GM23248 (cell line): ENCODE results near the gene FAM120A. TPM values are rescaled to one million over a fixed set of nuclear protein-coding genes. Genes with fewer than 3 reads are reported as not detected.

ENCODE experiments used
- DNase-seq: peaks from one replicate; pipeline ENCODE4 v3.0.0-alpha.2; 2015
- H2AFZ ChIP-seq: fragments of 200-600 bp; sonication (generic); 2 replicates; pipeline ENCODE4 v1.6.1; 2016; ENCODE audit warnings: antibody characterized with exemption
- H3F3A ChIP-seq: fragments of 200-600 bp; sonication (generic); 2 replicates; pipeline ENCODE4 v1.6.1; 2016; ENCODE audit warnings: mild to moderate bottlenecking, antibody characterized with exemption, mixed run types; ENCODE audit not compliant: insufficient read depth
- H3K27ac ChIP-seq: fragments of 200-600 bp; sonication (generic); 2 replicates; pipeline ENCODE4 v1.5.1; 2016; ENCODE audit warnings: mild to moderate bottlenecking
- H3K27me3 ChIP-seq: fragments of 200-600 bp; sonication (generic); replicated peaks from 2 replicates; pipeline ENCODE4 v1.6.1; 2016; ENCODE audit warnings: mild to moderate bottlenecking; ENCODE audit not compliant: insufficient read depth
- H3K36me3 ChIP-seq: fragments of 200-600 bp; sonication (generic); 2 replicates; pipeline ENCODE4 v1.6.1; 2016; ENCODE audit warnings: low read depth, mild to moderate bottlenecking
- H3K4me1 ChIP-seq: fragments of 200-600 bp; sonication (generic); 2 replicates; pipeline ENCODE4 v1.6.1; 2016; ENCODE audit warnings: mild to moderate bottlenecking; ENCODE audit not compliant: insufficient read depth
- H3K4me2 ChIP-seq: fragments of 200-600 bp; sonication (generic); one replicate; pipeline ENCODE4 v1.6.1; 2016; ENCODE audit warnings: mild to moderate bottlenecking; ENCODE audit not compliant: unreplicated experiment
- H3K4me3 ChIP-seq: fragments of 200-600 bp; sonication (generic); 2 replicates; pipeline ENCODE4 v1.5.1; 2016; ENCODE audit warnings: mild to moderate bottlenecking
- H3K79me2 ChIP-seq: fragments of 200-600 bp; sonication (generic); 2 replicates; pipeline ENCODE4 v1.6.1; 2016; ENCODE audit warnings: mild to moderate bottlenecking; ENCODE audit not compliant: insufficient read depth
- H3K9ac ChIP-seq: fragments of 200-600 bp; sonication (generic); 2 replicates; pipeline ENCODE4 v1.6.1; 2016; ENCODE audit warnings: mild to moderate bottlenecking
- H3K9me2 ChIP-seq: fragments of 200-600 bp; sonication (generic); 2 replicates; pipeline ENCODE4 v1.6.1; 2016; ENCODE audit warnings: mixed run types, mild to moderate bottlenecking, moderate library complexity; ENCODE audit not compliant: insufficient read depth
- H3K9me3 ChIP-seq: fragments of 200-600 bp; sonication (generic); one replicate; pipeline ENCODE4 v1.6.1; 2017; ENCODE audit warnings: low read depth
- H4K20me1 ChIP-seq: fragments of 200-600 bp; sonication (generic); 2 replicates; pipeline ENCODE4 v1.6.0; 2016; ENCODE audit not compliant: insufficient read depth
- EZH2 ChIP-seq: fragments of 200-600 bp; sonication (generic); IDR thresholded peaks from 2 replicates; pipeline ENCODE4 v1.6.1; 2018; ENCODE audit warnings: antibody characterized with exemption, mild to moderate bottlenecking; ENCODE audit not compliant: insufficient read depth, poor library complexity, severe bottlenecking
- EZH2phosphoT487 ChIP-seq: fragments of 200-600 bp; sonication (generic); IDR thresholded peaks from 2 replicates; pipeline ENCODE4 v1.6.1; 2018; ENCODE audit warnings: antibody characterized with exemption, moderate library complexity, mild to moderate bottlenecking, low read depth; ENCODE audit not compliant: insufficient read depth
- WGBS, 2 experiments: methylation state at CpG; one replicate each; pipeline ENCODE4 v1.1.6; 2015 to 2017; ENCODE audit warnings: low lambda C conversion rate in 2 of 2, low coverage in 1 of 2; ENCODE audit errors: missing lambda C conversion rate in 2 of 2; 5-methylcytosine and 5-hydroxymethylcytosine counted together
- in situ Hi-C: fragments of 300-500 bp; cut with MboI; formaldehyde crosslinking; loops from 2 replicates; pipeline ENCODE4 v1.15.0; 2020
- polyA plus RNA-seq: library from polyadenylated mRNA; unstranded; fragments of >200 nt; fragmentation: Nextera tagmentation; extraction: Ambion mirVana; gene quantifications from 2 replicates; pipeline ENCODE4 v1.2.1, GENCODE V29; 2016
- total RNA-seq: library from RNA; depleted of rRNA; stranded (reverse); fragments of >200 nt; shearing (Covaris generic); gene quantifications from 2 replicates; pipeline ENCODE4 v1.2.3, GENCODE V29; 2014

FAM120A gene
- total and polyA plus RNA-seq, 2 experiments from 2014 or later: 28.9 to 90.5 TPM

- H3K9me2 ChIP-seq: no peaks in the 10 kb centered on the region
- 27% methylated on average over 6 of the region's 6 CpGs for WGBS, 2 experiments
- no peak overlapping the region for H3K4me3 ChIP-seq
- in situ Hi-C loops: no loop called here
- peaks cover 4% of the 10 kb centered on the region; the same call in 1 of the 2 replicates for H3F3A ChIP-seq
- peak overlapping the region; percentile 36 for H3K27ac ChIP-seq
- H3K9me3 ChIP-seq: no peaks in the 10 kb centered on the region
- peak; percentile 46 for DNase-seq
- peak overlapping the region; percentile 41 for H3K4me2 ChIP-seq
- H3K36me3 ChIP-seq: 0 out of 2 replicates have a peak, but pooled peaks cover 2% of the 10 kb centered on the region
- H3K9ac ChIP-seq: no peak overlapping the region
- H4K20me1 ChIP-seq: peaks cover 5% of the 10 kb centered on the region; the same call in 1 of the 2 replicates
- no peak overlapping the region for H2AFZ ChIP-seq
- H3K79me2 ChIP-seq: peaks cover 100% of the 10 kb centered on the region
- TF ChIP-seq EZH2: no peak
- no peak for TF ChIP-seq EZH2phosphoT487
- peaks cover 31% of the 10 kb centered on the region for H3K4me1 ChIP-seq
- H3K27me3 ChIP-seq: no peaks in the 10 kb centered on the region
Observed at GRCh38 chr9:93471124-93471523, 19.6 kb downstream of the FAM120A start.

GRCh38 chr9:93473411-93473810, 21.9 kb downstream of the FAM120A start:
- WGBS, 2 experiments: 69% methylated on average over 5 of the region's 5 CpGs
- Histone ChIP-seq H3K4me2 (no peak overlapping the region), H3K4me3 (no peak overlapping the region), H4K20me1 (0 out of 2 replicates have a peak, but pooled peaks cover 11% of the 10 kb centered on the region), H3F3A (peaks cover 4% of the 10 kb centered on the region; the same call in 1 of the 2 replicates), H3K9ac (no peak overlapping the region), H3K4me1 (peaks cover 31% of the 10 kb centered on the region), H3K9me2 (no peaks in the 10 kb centered on the region), H3K27ac (peak overlapping the region; percentile 16; the same call in 1 of the 2 replicates), H3K79me2 (peaks cover 100% of the 10 kb centered on the region), H3K9me3 (no peaks in the 10 kb centered on the region), H3K36me3 (0 out of 2 replicates have a peak, but pooled peaks cover 16% of the 10 kb centered on the region), H3K27me3 (no peaks in the 10 kb centered on the region), H2AFZ (no peak overlapping the region)
- peak; percentile 70 for DNase-seq
- no peak for TF ChIP-seq EZH2
- no peak for TF ChIP-seq EZH2phosphoT487
- in situ Hi-C loops: no loop called here

- Histone ChIP-seq H3K4me1 (peaks cover 18% of the 10 kb centered on the region), H3K27ac (no peak overlapping the region), H3K79me2 (peaks cover 100% of the 10 kb centered on the region), H3K36me3 (0 out of 2 replicates have a peak, but pooled peaks cover 16% of the 10 kb centered on the region), H3K27me3 (no peaks in the 10 kb centered on the region), H3K9ac (no peak overlapping the region), H3K4me3 (no peak overlapping the region), H3K9me2 (no peaks in the 10 kb centered on the region), H3K4me2 (no peak overlapping the region), H3F3A (peaks cover 4% of the 10 kb centered on the region; the same call in 1 of the 2 replicates), H4K20me1 (0 out of 2 replicates have a peak, but pooled peaks cover 11% of the 10 kb centered on the region), H3K9me3 (no peaks in the 10 kb centered on the region), H2AFZ (no peak overlapping the region)
- DNase-seq: no peak
- in situ Hi-C loops: no loop called here
- TF ChIP-seq EZH2phosphoT487 (no peak), EZH2 (no peak)
- 96 to 98% methylated on average over 3 of the region's 3 CpGs for WGBS, 2 experiments
Observed at GRCh38 chr9:93475108-93475507, 23.6 kb downstream of the FAM120A start.

DNA sequence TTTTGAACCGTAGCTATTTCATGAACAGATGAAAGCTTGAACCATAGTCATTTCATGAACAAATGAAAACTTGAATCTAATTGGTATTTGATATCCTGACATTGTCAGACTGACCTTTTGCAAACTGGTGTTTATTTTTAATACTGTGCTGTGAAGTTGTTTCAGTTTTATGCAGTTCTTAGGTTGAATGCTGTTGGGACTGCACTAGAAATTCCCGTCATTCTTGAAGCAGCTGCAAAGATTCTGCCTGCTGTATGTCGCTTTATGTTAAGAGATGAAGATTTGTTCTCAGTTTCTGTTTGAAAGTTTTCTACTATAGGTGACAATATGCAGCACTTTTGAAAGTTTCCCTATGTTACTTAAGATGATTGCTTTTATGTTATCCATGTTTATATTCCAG, 24.4 kb downstream of the FAM120A start:
- H3K4me2 ChIP-seq: no peak overlapping the region
- no peak for DNase-seq

More for the DNA sequence above, 24.4 kb downstream of the FAM120A start:
- Histone ChIP-seq H3K27me3 (no peaks in the 10 kb centered on the region), H3K4me3 (no peak overlapping the region), H2AFZ (no peak overlapping the region), H3F3A (peaks cover 1% of the 10 kb centered on the region; the same call in 1 of the 2 replicates), H3K9me3 (no peaks in the 10 kb centered on the region), H3K27ac (no peak overlapping the region), H3K9ac (no peak overlapping the region), H4K20me1 (0 out of 2 replicates have a peak, but pooled peaks cover 11% of the 10 kb centered on the region), H3K79me2 (peaks cover 100% of the 10 kb centered on the region), H3K36me3 (0 out of 2 replicates have a peak, but pooled peaks cover 16% of the 10 kb centered on the region), H3K9me2 (no peaks in the 10 kb centered on the region), H3K4me1 (peaks cover 14% of the 10 kb centered on the region)
- no peak for TF ChIP-seq EZH2
- TF ChIP-seq EZH2phosphoT487: no peak
- in situ Hi-C loops: no loop called here
- 86 to 87% methylated on average over 3 of the region's 3 CpGs for WGBS, 2 experiments
